ENCODE data around the gene LCN2.

DNA sequence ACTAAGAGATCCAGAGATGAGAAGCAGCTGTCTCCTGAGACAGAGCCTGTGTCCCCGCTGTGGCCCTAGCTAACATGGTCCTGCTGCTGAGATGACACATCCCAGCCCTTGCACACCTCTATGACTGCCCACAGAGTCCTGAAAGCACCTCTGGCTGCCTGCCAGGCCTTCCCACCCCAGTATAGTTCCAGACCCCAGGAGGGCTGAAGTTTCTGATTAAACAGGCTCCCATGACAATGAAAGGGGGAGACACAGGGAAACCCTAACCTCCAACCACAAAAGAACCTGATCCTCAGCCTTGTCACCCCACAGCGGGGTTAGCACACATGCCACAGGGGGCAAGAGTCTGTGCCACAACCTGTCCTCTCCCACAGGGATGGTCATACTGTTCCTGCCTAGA, 26.5 kb downstream of the LCN2 start:
- TF ChIP-seq CTCF (IDR thresholded peaks at IDR 0.05) (no peak), POLR2A (IDR thresholded peaks at IDR 0.05) (no peak)

Measured in body of pancreas (tissue), 4 donors.